HEK293 (cell line): ENCODE results near the gene TNFRSF18.

Source experiments
- CTCF ChIA-PET: fragments of 350-600 bp; formaldehyde crosslinking; extraction: SDS; loops from one replicate; lab custom pipeline; 2021; ENCODE audit warnings: antibody characterized with exemption; lab: Yijun Ruan, JAX
- POLR2A ChIA-PET: fragments of 300-600 bp; formaldehyde crosslinking; extraction: SDS; loops from one replicate; lab custom pipeline; 2020; ENCODE audit warnings: antibody characterized with exemption, inconsistent platforms; lab: Yijun Ruan, JAX
- H3K27ac ChIP-seq: fragments of 200-500 bp; sonication (Bioruptor generic); 2 replicates; pipeline ENCODE4 v1.5.1; 2014; ENCODE audit warnings: low read depth, low read length, control low read depth, inconsistent platforms; ENCODE audit errors: extremely low read depth
- H3K36me3 ChIP-seq, 2 experiments: fragments of 200-500 bp in 1 of 2; sonication (Bioruptor generic) in 1 of 2; 1 replicate in 1 of 2; 2 replicates in 1 of 2; pipeline ENCODE4 v1.5.1; 2014 to 2017; ENCODE audit warnings: inconsistent platforms in 2 of 2, low read length in 2 of 2; ENCODE audit not compliant: control insufficient read depth in 2 of 2, insufficient read depth in 1 of 2
- H3K4me1 ChIP-seq: fragments of 200-500 bp; sonication (Bioruptor generic); 2 replicates; pipeline ENCODE4 v1.5.1; 2014; ENCODE audit warnings: mild to moderate bottlenecking, low read length, inconsistent platforms; ENCODE audit not compliant: control insufficient read depth, insufficient read depth
- H3K4me3 ChIP-seq: 2 replicates; pipeline ENCODE4 v1.5.1; 2011; ENCODE audit warnings: low read depth, mild to moderate bottlenecking, control low read depth, low read length, moderate library complexity
- H3K9me3 ChIP-seq: fragments of 200-500 bp; sonication (Bioruptor generic); 2 replicates; pipeline ENCODE4 v1.5.1; 2014; ENCODE audit warnings: low read depth, low read length, inconsistent platforms; ENCODE audit not compliant: control insufficient read depth, insufficient read depth
- KLF1 ChIP-seq: fragments of 450-650 bp; formaldehyde crosslinking; IDR thresholded peaks from 2 replicates; pipeline ENCODE4 v1.5.1; 2016; ENCODE audit warnings: missing biosample characterization, missing genetic modification characterization
- KLF8 ChIP-seq: fragments of 450-650 bp; formaldehyde crosslinking; IDR thresholded peaks from 2 replicates; pipeline ENCODE4 v1.5.1; 2016; ENCODE audit warnings: missing biosample characterization, missing genetic modification characterization
- OVOL3 ChIP-seq: fragments of 450-650 bp; formaldehyde crosslinking; IDR thresholded peaks from 2 replicates; pipeline ENCODE4 v1.5.1; 2016; ENCODE audit warnings: missing biosample characterization, missing genetic modification characterization
- RBAK ChIP-seq: fragments of 450-650 bp; formaldehyde crosslinking; IDR thresholded peaks from 2 replicates; pipeline ENCODE4 v1.5.1; 2016; ENCODE audit warnings: missing biosample characterization, missing genetic modification characterization
- SP3 ChIP-seq: fragments of 450-650 bp; formaldehyde crosslinking; IDR thresholded peaks from 2 replicates; pipeline ENCODE4 v1.5.1; 2016; ENCODE audit warnings: missing biosample characterization, missing genetic modification characterization
- WT1 ChIP-seq: fragments of 450-650 bp; formaldehyde crosslinking; IDR thresholded peaks from 2 replicates; pipeline ENCODE4 v1.5.1; 2016; ENCODE audit warnings: missing biosample characterization, missing genetic modification characterization
- ZBTB20 ChIP-seq: fragments of 450-650 bp; formaldehyde crosslinking; IDR thresholded peaks from 2 replicates; pipeline ENCODE4 v1.5.1; 2016; ENCODE audit warnings: missing biosample characterization, missing genetic modification characterization
- ZFP69B ChIP-seq: fragments of 450-650 bp; formaldehyde crosslinking; IDR thresholded peaks from 2 replicates; pipeline ENCODE4 v1.5.1; 2016; ENCODE audit warnings: missing biosample characterization, missing genetic modification characterization
- ZIC2 ChIP-seq: fragments of 450-650 bp; formaldehyde crosslinking; IDR thresholded peaks from 2 replicates; pipeline ENCODE4 v1.5.1; 2016; ENCODE audit warnings: missing biosample characterization, missing genetic modification characterization
- ZNF146 ChIP-seq: fragments of 450-650 bp; formaldehyde crosslinking; IDR thresholded peaks from 2 replicates; pipeline ENCODE4 v1.5.1; 2016; ENCODE audit warnings: missing biosample characterization, missing genetic modification characterization
- ZNF2 ChIP-seq: fragments of 450-650 bp; formaldehyde crosslinking; IDR thresholded peaks from 2 replicates; pipeline ENCODE4 v1.5.1; 2016; ENCODE audit warnings: missing biosample characterization, missing genetic modification characterization
- ZNF274 ChIP-seq, 2 experiments: fragments of 200-500 bp in 1 of 2; fragments of 450-650 bp in 1 of 2; sonication (Bioruptor generic) in 1 of 2; formaldehyde crosslinking in 1 of 2; IDR thresholded peaks; 2 replicates each; pipeline versions ENCODE4 v1.5.1 to v1.6.1; 2014 to 2016; ENCODE audit warnings: borderline replicate concordance in 1 of 2, inconsistent platforms in 1 of 2, low read length in 1 of 2, missing biosample characterization in 1 of 2, missing genetic modification characterization in 1 of 2
- ZNF302 ChIP-seq: fragments of 450-650 bp; formaldehyde crosslinking; IDR thresholded peaks from 2 replicates; pipeline ENCODE4 v1.5.1; 2016; ENCODE audit warnings: missing biosample characterization, missing genetic modification characterization, low read depth
- ZNF335 ChIP-seq: fragments of 450-650 bp; formaldehyde crosslinking; conservative IDR thresholded peaks from 2 replicates; pipeline ENCODE4 v1.5.1; 2016; ENCODE audit warnings: missing biosample characterization, missing genetic modification characterization
- ZNF423 ChIP-seq: fragments of 450-650 bp; formaldehyde crosslinking; IDR thresholded peaks from 2 replicates; pipeline ENCODE4 v1.5.1; 2016; ENCODE audit warnings: missing biosample characterization, missing genetic modification characterization
- ZNF544 ChIP-seq: fragments of 450-650 bp; formaldehyde crosslinking; IDR thresholded peaks from 2 replicates; pipeline ENCODE4 v1.5.0; 2017; ENCODE audit warnings: missing biosample characterization, missing genetic modification characterization
- ZNF600 ChIP-seq: fragments of 450-650 bp; formaldehyde crosslinking; IDR thresholded peaks from 2 replicates; pipeline ENCODE4 v1.5.1; 2016; ENCODE audit warnings: missing biosample characterization, missing genetic modification characterization
- ZNF626 ChIP-seq: fragments of 450-650 bp; sonication (Bioruptor Pico); formaldehyde crosslinking; IDR thresholded peaks from 2 replicates; pipeline ENCODE4 v1.5.1; 2018; ENCODE audit warnings: missing biosample characterization, missing genetic modification characterization, inconsistent platforms
- ZNF670 ChIP-seq: fragments of 450-650 bp; formaldehyde crosslinking; IDR thresholded peaks from 2 replicates; pipeline ENCODE4 v1.5.1; 2016; ENCODE audit warnings: missing biosample characterization, missing genetic modification characterization, low read depth
- TF ChIP-seq, protein P1 (sequence below): fragments of 450-650 bp; formaldehyde crosslinking; IDR thresholded peaks from 2 replicates; pipeline ENCODE4; 2016; ENCODE audit warnings: missing biosample characterization, missing genetic modification characterization
- TF ChIP-seq, protein P2 (sequence below): fragments of 450-650 bp; formaldehyde crosslinking; IDR thresholded peaks from 2 replicates; pipeline ENCODE4 v1.5.1; 2016; ENCODE audit warnings: missing biosample characterization, missing genetic modification characterization
- TF ChIP-seq, protein P3 (sequence below): fragments of 450-650 bp; formaldehyde crosslinking; IDR thresholded peaks from 2 replicates; pipeline ENCODE4 v1.5.1; 2016; ENCODE audit warnings: missing biosample characterization, missing genetic modification characterization, borderline replicate concordance
- TF ChIP-seq, protein P4 (sequence below): fragments of 450-650 bp; formaldehyde crosslinking; conservative IDR thresholded peaks from 2 replicates; pipeline ENCODE4 v1.5.1; 2016; ENCODE audit warnings: low read depth, missing biosample characterization, missing genetic modification characterization

The TNFRSF18 gene

DNA sequence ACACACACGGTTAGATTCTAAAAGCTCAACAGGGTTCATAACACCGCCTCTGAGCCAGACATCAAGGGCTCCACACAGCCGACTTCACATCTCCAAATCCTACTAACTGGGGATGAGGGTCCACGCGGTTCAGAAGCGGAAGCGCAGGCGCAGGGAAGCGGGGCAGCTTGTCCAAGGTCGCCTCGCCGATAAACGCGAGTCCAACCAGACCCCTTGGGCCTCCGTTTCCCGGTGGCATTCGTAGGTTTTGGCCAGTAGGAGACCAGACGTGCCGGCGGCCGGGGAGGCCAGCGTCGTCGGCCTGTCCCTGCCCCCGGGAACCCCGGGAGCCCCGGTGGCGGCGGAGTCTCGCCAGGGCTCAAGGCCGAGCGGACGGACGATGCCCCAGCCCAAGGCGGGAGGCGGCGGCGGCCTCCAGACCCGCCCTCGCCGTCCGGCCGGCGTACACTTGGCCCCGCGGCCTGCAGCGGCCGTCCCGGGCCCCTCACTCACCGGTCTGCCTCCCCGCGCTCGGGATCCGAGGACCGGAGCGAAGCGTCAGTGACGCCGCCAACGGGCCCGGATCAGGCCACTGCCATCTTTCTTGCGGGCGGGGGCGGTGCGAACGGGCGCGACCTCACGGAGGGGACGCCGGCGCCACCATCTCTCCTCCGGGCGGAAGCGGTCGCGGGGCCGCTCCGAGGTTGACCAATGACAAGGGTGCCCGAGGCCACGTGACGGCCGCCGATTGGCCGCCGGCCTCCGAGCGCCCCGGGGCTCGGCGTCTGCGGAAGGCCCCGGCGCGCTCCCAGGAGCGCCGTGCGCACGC is 25.2 kb upstream of the TNFRSF18 start, which contains the start of gene SDF4 (continued):
- TF ChIP-seq, protein P1, sequence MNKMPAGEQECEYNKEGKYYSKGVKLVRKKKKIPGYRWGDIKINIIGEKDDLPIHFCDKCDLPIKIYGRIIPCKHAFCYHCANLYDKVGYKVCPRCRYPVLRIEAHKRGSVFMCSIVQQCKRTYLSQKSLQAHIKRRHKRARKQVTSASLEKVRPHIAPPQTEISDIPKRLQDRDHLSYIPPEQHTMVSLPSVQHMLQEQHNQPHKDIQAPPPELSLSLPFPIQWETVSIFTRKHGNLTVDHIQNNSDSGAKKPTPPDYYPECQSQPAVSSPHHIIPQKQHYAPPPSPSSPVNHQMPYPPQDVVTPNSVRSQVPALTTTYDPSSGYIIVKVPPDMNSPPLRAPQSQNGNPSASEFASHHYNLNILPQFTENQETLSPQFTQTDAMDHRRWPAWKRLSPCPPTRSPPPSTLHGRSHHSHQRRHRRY (tag by site-specific recombination), result no peak
- TF ChIP-seq ZBTB20 (tag by site-specific recombination), result peak; percentile 94
- TF ChIP-seq ZNF423 (tag by site-specific recombination), result no peak
- TF ChIP-seq, protein P2, sequence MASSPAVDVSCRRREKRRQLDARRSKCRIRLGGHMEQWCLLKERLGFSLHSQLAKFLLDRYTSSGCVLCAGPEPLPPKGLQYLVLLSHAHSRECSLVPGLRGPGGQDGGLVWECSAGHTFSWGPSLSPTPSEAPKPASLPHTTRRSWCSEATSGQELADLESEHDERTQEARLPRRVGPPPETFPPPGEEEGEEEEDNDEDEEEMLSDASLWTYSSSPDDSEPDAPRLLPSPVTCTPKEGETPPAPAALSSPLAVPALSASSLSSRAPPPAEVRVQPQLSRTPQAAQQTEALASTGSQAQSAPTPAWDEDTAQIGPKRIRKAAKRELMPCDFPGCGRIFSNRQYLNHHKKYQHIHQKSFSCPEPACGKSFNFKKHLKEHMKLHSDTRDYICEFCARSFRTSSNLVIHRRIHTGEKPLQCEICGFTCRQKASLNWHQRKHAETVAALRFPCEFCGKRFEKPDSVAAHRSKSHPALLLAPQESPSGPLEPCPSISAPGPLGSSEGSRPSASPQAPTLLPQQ (tag by site-specific recombination), result peak; percentile 40; the same call in 1 of the 2 replicates
- no peak; the same call in 1 of the 2 replicates for TF ChIP-seq WT1 (tag by site-specific recombination)
- TF ChIP-seq SP3, result peak; percentile 72
- TF ChIP-seq, protein P3, sequence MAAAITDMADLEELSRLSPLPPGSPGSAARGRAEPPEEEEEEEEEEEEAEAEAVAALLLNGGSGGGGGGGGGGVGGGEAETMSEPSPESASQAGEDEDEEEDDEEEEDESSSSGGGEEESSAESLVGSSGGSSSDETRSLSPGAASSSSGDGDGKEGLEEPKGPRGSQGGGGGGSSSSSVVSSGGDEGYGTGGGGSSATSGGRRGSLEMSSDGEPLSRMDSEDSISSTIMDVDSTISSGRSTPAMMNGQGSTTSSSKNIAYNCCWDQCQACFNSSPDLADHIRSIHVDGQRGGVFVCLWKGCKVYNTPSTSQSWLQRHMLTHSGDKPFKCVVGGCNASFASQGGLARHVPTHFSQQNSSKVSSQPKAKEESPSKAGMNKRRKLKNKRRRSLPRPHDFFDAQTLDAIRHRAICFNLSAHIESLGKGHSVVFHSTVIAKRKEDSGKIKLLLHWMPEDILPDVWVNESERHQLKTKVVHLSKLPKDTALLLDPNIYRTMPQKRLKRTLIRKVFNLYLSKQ, result no peak
- no peak for TF ChIP-seq RBAK (tag by site-specific recombination)
- TF ChIP-seq ZNF626, result no peak; the same call in 1 of the 2 replicates
- TF ChIP-seq ZNF600 (tag by site-specific recombination), result no peak
- TF ChIP-seq ZNF302 (tag by site-specific recombination), result no peak
- TF ChIP-seq ZIC2 (tag by site-specific recombination), result no peak
- peak; percentile 39; the same call in 1 of the 2 replicates for TF ChIP-seq KLF1 (tag by site-specific recombination)

DNA sequence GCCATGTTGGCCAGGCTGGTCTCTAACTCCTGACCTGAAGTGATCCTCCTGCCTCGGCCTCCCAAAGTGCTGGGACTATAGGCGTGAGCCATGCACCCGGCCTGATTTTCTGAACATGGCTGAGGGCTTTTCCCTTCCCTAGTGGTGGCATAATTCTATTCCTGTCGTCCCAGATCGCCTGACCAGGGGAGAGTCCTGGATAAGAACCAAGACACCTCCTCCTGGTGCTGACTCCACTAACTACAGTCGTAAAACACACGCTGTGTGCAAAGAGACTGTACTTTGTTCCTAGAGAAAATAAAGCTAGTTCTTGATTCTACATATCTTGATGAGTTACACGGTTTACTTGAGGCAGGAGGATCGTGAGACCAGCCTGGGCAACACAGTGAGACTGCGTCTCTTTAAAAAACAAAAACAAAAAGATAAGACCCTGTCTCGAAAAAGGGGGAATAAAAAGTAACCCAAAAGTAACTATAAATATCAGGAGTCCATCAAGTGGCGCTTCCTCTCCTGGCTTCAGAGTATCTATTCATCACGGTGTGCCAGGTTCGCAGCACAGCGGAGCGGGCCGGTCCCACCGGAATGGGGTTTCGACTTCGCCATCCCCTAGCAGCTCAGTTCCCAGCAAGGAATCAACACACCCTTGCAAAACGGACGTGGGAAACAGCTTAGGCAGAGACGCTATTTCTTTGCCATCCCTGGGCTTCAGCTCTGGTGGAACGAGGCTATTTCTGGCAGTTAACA is 24.4 kb upstream of the TNFRSF18 start:
- no peaks in the 10 kb centered on the region; the same call in 1 of the 2 replicates for H3K4me1 ChIP-seq
- H3K4me3 ChIP-seq, result peak overlapping the region; percentile 81
- POLR2A ChIA-PET, result interaction anchor here (0.5 to 1.5 kb wide), 5 partner anchors 23 to 151 kb away, joined by 3 to 5 read pairs (median 3); partner anchors contain the start of gene AURKAIP1
- H3K27ac ChIP-seq, result peak overlapping the region; percentile 89
- H3K9me3 ChIP-seq, result no peaks in the 10 kb centered on the region
- CTCF ChIA-PET, result interaction anchor here (0.5 to 1.8 kb wide), 6 partner anchors 12 to 167 kb away, joined by 3 to 20 read pairs (median 4); no protein-coding TSS in a partner anchor
- peaks cover 0 to 52% of the 10 kb centered on the region in 2 experiments; a peak in 1 of 3 replicates for H3K36me3 ChIP-seq
- 0 out of 2 replicates have a peak, but pooled peaks have one; percentile 16 for TF ChIP-seq ZFP69B
- TF ChIP-seq ZNF544 (tag by site-specific recombination), result no peak
- TF ChIP-seq ZNF670 (tag by site-specific recombination), result no peak
- TF ChIP-seq, protein P2 (tag by site-specific recombination), result peak; percentile 58; the same call in 1 of the 2 replicates
- TF ChIP-seq KLF8 (tag by site-specific recombination), result no peak
- 0 out of 2 replicates have a peak, but pooled peaks have one; percentile 3 for TF ChIP-seq ZNF146 (tag by site-specific recombination)
- no peak for TF ChIP-seq ZNF2 (tag by site-specific recombination)
- TF ChIP-seq, protein P4, sequence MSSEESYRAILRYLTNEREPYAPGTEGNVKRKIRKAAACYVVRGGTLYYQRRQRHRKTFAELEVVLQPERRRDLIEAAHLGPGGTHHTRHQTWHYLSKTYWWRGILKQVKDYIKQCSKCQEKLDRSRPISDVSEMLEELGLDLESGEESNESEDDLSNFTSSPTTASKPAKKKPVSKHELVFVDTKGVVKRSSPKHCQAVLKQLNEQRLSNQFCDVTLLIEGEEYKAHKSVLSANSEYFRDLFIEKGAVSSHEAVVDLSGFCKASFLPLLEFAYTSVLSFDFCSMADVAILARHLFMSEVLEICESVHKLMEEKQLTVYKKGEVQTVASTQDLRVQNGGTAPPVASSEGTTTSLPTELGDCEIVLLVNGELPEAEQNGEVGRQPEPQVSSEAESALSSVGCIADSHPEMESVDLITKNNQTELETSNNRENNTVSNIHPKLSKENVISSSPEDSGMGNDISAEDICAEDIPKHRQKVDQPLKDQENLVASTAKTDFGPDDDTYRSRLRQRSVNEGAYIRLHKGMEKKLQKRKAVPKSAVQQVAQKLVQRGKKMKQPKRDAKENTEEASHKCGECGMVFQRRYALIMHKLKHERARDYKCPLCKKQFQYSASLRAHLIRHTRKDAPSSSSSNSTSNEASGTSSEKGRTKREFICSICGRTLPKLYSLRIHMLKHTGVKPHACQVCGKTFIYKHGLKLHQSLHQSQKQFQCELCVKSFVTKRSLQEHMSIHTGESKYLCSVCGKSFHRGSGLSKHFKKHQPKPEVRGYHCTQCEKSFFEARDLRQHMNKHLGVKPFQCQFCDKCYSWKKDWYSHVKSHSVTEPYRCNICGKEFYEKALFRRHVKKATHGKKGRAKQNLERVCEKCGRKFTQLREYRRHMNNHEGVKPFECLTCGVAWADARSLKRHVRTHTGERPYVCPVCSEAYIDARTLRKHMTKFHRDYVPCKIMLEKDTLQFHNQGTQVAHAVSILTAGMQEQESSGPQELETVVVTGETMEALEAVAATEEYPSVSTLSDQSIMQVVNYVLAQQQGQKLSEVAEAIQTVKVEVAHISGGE, result peak; percentile 75
- no peak for TF ChIP-seq OVOL3 (tag by site-specific recombination)
- no peak for TF ChIP-seq ZNF274 (IDR thresholded peaks at IDR 0.05; ENCODE audit: low read length)
- TF ChIP-seq ZNF274 (tag by site-specific recombination; IDR thresholded peaks at IDR 0.05; ENCODE audit: borderline replicate concordance), result no peak
- peak; percentile 36; the same call in 1 of the 2 replicates for TF ChIP-seq ZNF600 (tag by site-specific recombination)
- TF ChIP-seq ZNF335 (tag by site-specific recombination), result peak; percentile 64; the same call in 1 of the 2 replicates
